ENCODE data around the gene LRMDA. TPM values are rescaled to one million over a fixed set of nuclear protein-coding genes. Genes with fewer than 3 reads are reported as not detected.

Gene LRMDA
- total RNA-seq, 4 donors from 2014 or later = 2.2 to 7.8 (median 4.5) TPM

- in situ Hi-C loops (cut with MboI; ENCODE audit: low pct_ligation_motif_present in 1 of 4, low pct_unique_long_range_greater_than_20kb in 1 of 4, low sequenced_read_pairs in 3 of 4) (no loop called here), intact Hi-C loops (cut with DNase I; ENCODE audit: low total_unique reads) (no loop called here)
- Histone ChIP-seq H3K27ac (no peak overlapping the region), H3K9me3 (no peaks in the 10 kb centered on the region), H3K4me3 (no peak overlapping the region), H3K36me3 (no peaks in the 10 kb centered on the region), H3K27me3 (no peaks in the 10 kb centered on the region), H3K4me1 (peaks cover 0 to 3% (median 2%) of the 10 kb centered on the region in 4 donors)
- TF ChIP-seq EP300 (IDR thresholded peaks at IDR 0.05; ENCODE audit: low read depth) = no peak
- TF ChIP-seq, protein P1, sequence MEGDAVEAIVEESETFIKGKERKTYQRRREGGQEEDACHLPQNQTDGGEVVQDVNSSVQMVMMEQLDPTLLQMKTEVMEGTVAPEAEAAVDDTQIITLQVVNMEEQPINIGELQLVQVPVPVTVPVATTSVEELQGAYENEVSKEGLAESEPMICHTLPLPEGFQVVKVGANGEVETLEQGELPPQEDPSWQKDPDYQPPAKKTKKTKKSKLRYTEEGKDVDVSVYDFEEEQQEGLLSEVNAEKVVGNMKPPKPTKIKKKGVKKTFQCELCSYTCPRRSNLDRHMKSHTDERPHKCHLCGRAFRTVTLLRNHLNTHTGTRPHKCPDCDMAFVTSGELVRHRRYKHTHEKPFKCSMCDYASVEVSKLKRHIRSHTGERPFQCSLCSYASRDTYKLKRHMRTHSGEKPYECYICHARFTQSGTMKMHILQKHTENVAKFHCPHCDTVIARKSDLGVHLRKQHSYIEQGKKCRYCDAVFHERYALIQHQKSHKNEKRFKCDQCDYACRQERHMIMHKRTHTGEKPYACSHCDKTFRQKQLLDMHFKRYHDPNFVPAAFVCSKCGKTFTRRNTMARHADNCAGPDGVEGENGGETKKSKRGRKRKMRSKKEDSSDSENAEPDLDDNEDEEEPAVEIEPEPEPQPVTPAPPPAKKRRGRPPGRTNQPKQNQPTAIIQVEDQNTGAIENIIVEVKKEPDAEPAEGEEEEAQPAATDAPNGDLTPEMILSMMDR (IDR thresholded peaks at IDR 0.05) = no peak
- TF ChIP-seq POLR2AphosphoS5 (IDR thresholded peaks at IDR 0.05) = no peak
- no peak for TF ChIP-seq POLR2A (IDR thresholded peaks at IDR 0.05)
- DNase-seq = no peak
- 100% methylated on average over 2 to 3 of the region's 3 CpGs for WGBS, 2 donors (ENCODE audit: low coverage in 1 of 2)
These were observed 45.6 kb downstream of the LRMDA start for GRCh38 chr10:75476985-75477384.

- no peak for DNase-seq
- no peaks in the 10 kb centered on the region for H3K27me3 ChIP-seq
- no peak for TF ChIP-seq POLR2A (IDR thresholded peaks at IDR 0.05)
- no peak for TF ChIP-seq EP300 (IDR thresholded peaks at IDR 0.05; ENCODE audit: low read depth)
- no peak for TF ChIP-seq POLR2AphosphoS5 (IDR thresholded peaks at IDR 0.05)
- TF ChIP-seq, protein P1 (IDR thresholded peaks at IDR 0.05) = no peak
- 82% methylated on average over 4 of the region's 4 CpGs; no CpG with 5 or more reads in 1 of the 2 donors for WGBS, 2 donors (ENCODE audit: low coverage in 1 of 2)
- no peaks in the 10 kb centered on the region for H3K9me3 ChIP-seq
- no peaks in the 10 kb centered on the region for H3K36me3 ChIP-seq
- H3K4me3 ChIP-seq = no peak overlapping the region
- in situ Hi-C loops (cut with MboI; ENCODE audit: low pct_ligation_motif_present in 1 of 4, low pct_unique_long_range_greater_than_20kb in 1 of 4, low sequenced_read_pairs in 3 of 4) (no loop called here), intact Hi-C loops (cut with DNase I; ENCODE audit: low total_unique reads) (no loop called here)
- no peak overlapping the region for H3K27ac ChIP-seq
- H3K4me1 ChIP-seq = peaks cover 0 to 2% (median under 1%) of the 10 kb centered on the region in 4 donors
These were observed 46.3 kb downstream of the LRMDA start for GRCh38 chr10:75477680-75478079.

DNA sequence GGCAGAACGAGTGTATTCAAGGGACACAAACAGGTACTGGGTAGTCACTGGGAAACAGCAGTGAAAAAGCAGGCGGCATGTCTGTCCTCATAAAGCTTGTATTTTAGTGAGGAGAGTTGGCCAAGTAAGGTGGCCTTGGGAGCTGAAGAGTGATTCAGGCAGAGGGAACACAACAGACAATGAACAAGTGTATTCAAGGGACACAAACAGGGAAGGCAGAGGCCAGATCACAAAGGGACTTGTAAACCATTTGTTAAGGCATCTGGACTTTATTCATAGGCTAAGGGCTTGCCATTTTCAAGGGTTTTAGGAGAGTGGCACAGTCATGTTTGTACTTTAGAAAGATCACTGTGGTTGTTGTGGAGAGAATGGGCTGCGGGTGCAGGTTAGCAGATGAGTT lies 49.0 kb downstream of the LRMDA start:
- DNase-seq = no peak
- H3K36me3 ChIP-seq = no peaks in the 10 kb centered on the region
- in situ Hi-C loops (cut with MboI; ENCODE audit: low pct_ligation_motif_present in 1 of 4, low pct_unique_long_range_greater_than_20kb in 1 of 4, low sequenced_read_pairs in 3 of 4) = no loop called here
- no peak overlapping the region for H3K27ac ChIP-seq
- intact Hi-C loops (cut with DNase I; ENCODE audit: low total_unique reads) = no loop called here
- peaks cover 0 to 4% of the 10 kb centered on the region in 2 donors for H3K9me3 ChIP-seq
- no peaks in the 10 kb centered on the region for H3K27me3 ChIP-seq
- H3K4me3 ChIP-seq = no peak overlapping the region
- TF ChIP-seq, protein P1 (IDR thresholded peaks at IDR 0.05) = no peak
- TF ChIP-seq POLR2A (IDR thresholded peaks at IDR 0.05) = no peak
- TF ChIP-seq POLR2AphosphoS5 (IDR thresholded peaks at IDR 0.05) = no peak
- no peak for TF ChIP-seq EP300 (IDR thresholded peaks at IDR 0.05; ENCODE audit: low read depth)
- H3K4me1 ChIP-seq = no peaks in the 10 kb centered on the region
- 81 to 88% methylated on average over 2 to 3 of the region's 3 CpGs for WGBS, 2 donors (ENCODE audit: low coverage in 1 of 2)

DNA sequence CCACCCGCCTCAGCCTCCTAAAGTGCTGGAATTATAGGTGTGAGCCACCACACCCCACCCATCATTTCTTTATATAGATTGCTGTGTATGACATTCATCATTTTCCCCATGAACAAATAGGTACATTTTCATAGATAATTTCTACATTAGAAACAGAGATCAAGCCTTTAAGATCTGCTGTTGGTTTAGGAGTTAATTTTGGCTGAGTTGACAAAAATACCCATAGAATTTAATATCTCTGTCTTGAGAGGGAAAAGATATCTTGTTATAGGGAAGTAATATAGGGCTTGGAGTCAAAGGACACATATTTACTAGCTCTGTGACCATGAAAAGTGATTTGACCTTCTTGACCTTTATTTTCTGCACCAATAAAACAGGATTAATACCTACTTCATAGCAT lies 51.8 kb downstream of the LRMDA start:
- WGBS, 2 donors (ENCODE audit: low coverage in 1 of 2) = 91% methylated on average over 1 of the region's 1 CpG; no CpG with 5 or more reads in 1 of the 2 donors
- TF ChIP-seq, protein P1 (IDR thresholded peaks at IDR 0.05) = no peak
- TF ChIP-seq POLR2A (IDR thresholded peaks at IDR 0.05) (no peak), EP300 (IDR thresholded peaks at IDR 0.05; ENCODE audit: low read depth) (no peak)
- intact Hi-C loops (cut with DNase I; ENCODE audit: low total_unique reads) = no loop called here
- Histone ChIP-seq H3K4me1 (no peaks in the 10 kb centered on the region), H3K27ac (no peak overlapping the region), H3K27me3 (no peaks in the 10 kb centered on the region), H3K4me3 (no peak overlapping the region), H3K36me3 (no peaks in the 10 kb centered on the region), H3K9me3 (peaks cover 0 to 4% of the 10 kb centered on the region in 2 donors)
- in situ Hi-C loops (cut with MboI; ENCODE audit: low pct_ligation_motif_present in 1 of 4, low pct_unique_long_range_greater_than_20kb in 1 of 4, low sequenced_read_pairs in 3 of 4) = no loop called here
- DNase-seq = no peak

All from transverse colon (tissue), 4 donors.